Skeletal muscle tissue (tissue), 4 donors: ENCODE results near the gene DAP. TPM values are rescaled to one million over a fixed set of nuclear protein-coding genes. Genes with fewer than 3 reads are reported as not detected.

Experiments
- H3K27ac ChIP-seq: one replicate; pipeline ENCODE4 v1.7.0; 2013; ENCODE audit warnings: mild to moderate bottlenecking, low read depth, low read length, inconsistent platforms
- H3K27me3 ChIP-seq, 3 donors: one replicate each; pipeline ENCODE4 v1.7.0; 2013; ENCODE audit warnings: low read length in 3 of 3; ENCODE audit not compliant: control insufficient read depth in 3 of 3, insufficient read depth in 3 of 3
- H3K36me3 ChIP-seq, 3 donors: one replicate each; pipeline ENCODE4 v1.7.0; 2013; ENCODE audit warnings: low read length in 3 of 3; ENCODE audit not compliant: control insufficient read depth in 3 of 3, insufficient read depth in 3 of 3
- H3K4me1 ChIP-seq, 3 donors: one replicate each; pipeline ENCODE4 v1.7.0; 2013; ENCODE audit warnings: low read length in 3 of 3, mild to moderate bottlenecking in 3 of 3; ENCODE audit not compliant: control insufficient read depth in 3 of 3, insufficient read depth in 3 of 3
- H3K4me3 ChIP-seq, 3 donors: one replicate each; pipeline ENCODE4 v1.7.0; 2013; ENCODE audit warnings: low read length in 3 of 3
- H3K9ac ChIP-seq, 3 donors: one replicate each; pipeline ENCODE4 v1.7.0; 2013; ENCODE audit warnings: low read length in 3 of 3, mild to moderate bottlenecking in 3 of 3, moderate library complexity in 2 of 3, low read depth in 1 of 3
- H3K9me3 ChIP-seq, 3 donors: one replicate each; pipeline ENCODE4 v1.7.0; 2013; ENCODE audit warnings: low read length in 3 of 3; ENCODE audit not compliant: control insufficient read depth in 3 of 3
- total RNA-seq: library from RNA; depleted of rRNA; stranded (reverse); fragments of >200 nt; gene quantifications from one replicate; pipeline ENCODE4 v1.2.3, GENCODE V29; 2014
- donor health status: Osteomylitis.

The DAP gene
- 18.3 TPM for total RNA-seq

- Histone ChIP-seq H3K36me3 (no peaks in the 10 kb centered on the region), H3K27me3 (no peaks in the 10 kb centered on the region), H3K27ac (peak within 1 kb of the TSS; percentile 87), H3K4me1 (peaks cover 3 to 10% (median 10%) of the 10 kb centered on the region in 3 donors), H3K4me3 (peak within 1 kb of the TSS; percentile 66 to 72 (median 70)), H3K9me3 (no peaks in the 10 kb centered on the region), H3K9ac (peak within 1 kb of the TSS; percentile 73 to 83 (median 80))
These were observed at the start of gene DAP for GRCh38 chr5:10761185-10761932. DAP (minus strand) TSS chr5:10761234; CDS start chr5:10761068, 166 bp downstream.

GRCh38 chr5:10808347-10809226, 47.6 kb upstream of the DAP start:
- no peaks in the 10 kb centered on the region for H3K27me3 ChIP-seq
- peaks cover 0 to 2% (median 0%) of the 10 kb centered on the region in 3 donors for H3K9me3 ChIP-seq
- no peaks in the 10 kb centered on the region for H3K4me1 ChIP-seq
- no peak overlapping the region for H3K9ac ChIP-seq
- no peaks in the 10 kb centered on the region for H3K36me3 ChIP-seq
- H3K27ac ChIP-seq, result no peak overlapping the region
- H3K4me3 ChIP-seq, result no peak overlapping the region

- peaks cover 0 to 2% (median 0%) of the 10 kb centered on the region in 3 donors for H3K9me3 ChIP-seq
- H3K27me3 ChIP-seq, result no peaks in the 10 kb centered on the region
- H3K4me1 ChIP-seq, result no peaks in the 10 kb centered on the region
- no peak overlapping the region for H3K27ac ChIP-seq
- no peaks in the 10 kb centered on the region for H3K36me3 ChIP-seq
- H3K9ac ChIP-seq, result no peak overlapping the region
- no peak overlapping the region for H3K4me3 ChIP-seq
These were observed 41.1 kb upstream of the DAP start for GRCh38 chr5:10801931-10802666.

- no peaks in the 10 kb centered on the region for H3K36me3 ChIP-seq
- no peaks in the 10 kb centered on the region for H3K27me3 ChIP-seq
- H3K4me1 ChIP-seq, result no peaks in the 10 kb centered on the region
- H3K4me3 ChIP-seq, result no peak overlapping the region
- H3K9ac ChIP-seq, result no peak overlapping the region
- H3K9me3 ChIP-seq, result peaks cover 0 to 2% (median 0%) of the 10 kb centered on the region in 3 donors
- H3K27ac ChIP-seq, result no peak overlapping the region
These were observed 39.8 kb upstream of the DAP start for GRCh38 chr5:10800852-10801251.

- Histone ChIP-seq H3K27me3 (no peaks in the 10 kb centered on the region), H3K4me1 (no peaks in the 10 kb centered on the region)
These were observed 36.2 kb upstream of the DAP start for GRCh38 chr5:10797261-10797660.

GRCh38 chr5:10793785-10794184, 32.8 kb upstream of the DAP start:
- no peaks in the 10 kb centered on the region for H3K36me3 ChIP-seq

More at GRCh38 chr5:10797261-10797660, 36.2 kb upstream of the DAP start:
- no peaks in the 10 kb centered on the region for H3K9me3 ChIP-seq
- no peak overlapping the region for H3K27ac ChIP-seq
- H3K4me3 ChIP-seq, result no peak overlapping the region
- H3K36me3 ChIP-seq, result no peaks in the 10 kb centered on the region
- no peak overlapping the region for H3K9ac ChIP-seq

GRCh38 chr5:10792336-10792735, 31.3 kb upstream of the DAP start:
- Histone ChIP-seq H3K36me3 (no peaks in the 10 kb centered on the region), H3K4me3 (no peak overlapping the region), H3K27me3 (no peaks in the 10 kb centered on the region), H3K4me1 (peaks cover 0 to 4% (median 3%) of the 10 kb centered on the region in 3 donors), H3K27ac (no peak overlapping the region), H3K9me3 (no peaks in the 10 kb centered on the region), H3K9ac (no peak overlapping the region)

More at GRCh38 chr5:10793785-10794184, 32.8 kb upstream of the DAP start:
- Histone ChIP-seq H3K4me1 (peaks cover 0 to 4% (median 1%) of the 10 kb centered on the region in 3 donors), H3K9me3 (no peaks in the 10 kb centered on the region), H3K27ac (no peak overlapping the region), H3K4me3 (no peak overlapping the region), H3K9ac (no peak overlapping the region), H3K27me3 (no peaks in the 10 kb centered on the region)

- Histone ChIP-seq H3K27me3 (no peaks in the 10 kb centered on the region), H3K4me3 (no peak overlapping the region), H3K9me3 (no peaks in the 10 kb centered on the region), H3K36me3 (no peaks in the 10 kb centered on the region), H3K9ac (no peak overlapping the region), H3K4me1 (peaks cover 0 to 4% (median 3%) of the 10 kb centered on the region in 3 donors), H3K27ac (no peak overlapping the region)
These were observed 28.7 kb upstream of the DAP start for GRCh38 chr5:10789726-10790125.

- H3K27ac ChIP-seq, result no peak overlapping the region
- H3K9me3 ChIP-seq, result no peaks in the 10 kb centered on the region
- no peak overlapping the region for H3K4me3 ChIP-seq
- peaks cover 0 to 4% (median 3%) of the 10 kb centered on the region in 3 donors for H3K4me1 ChIP-seq
- H3K27me3 ChIP-seq, result no peaks in the 10 kb centered on the region
- H3K9ac ChIP-seq, result no peak overlapping the region
- no peaks in the 10 kb centered on the region for H3K36me3 ChIP-seq
These were observed 28.0 kb upstream of the DAP start for GRCh38 chr5:10789021-10789420.
